Measurements from ENCODE around the gene MED10.

GRCh38 chr5:6395621-6396020 lies 17.3 kb upstream of the MED10 start:
- TF ChIP-seq, protein P1, sequence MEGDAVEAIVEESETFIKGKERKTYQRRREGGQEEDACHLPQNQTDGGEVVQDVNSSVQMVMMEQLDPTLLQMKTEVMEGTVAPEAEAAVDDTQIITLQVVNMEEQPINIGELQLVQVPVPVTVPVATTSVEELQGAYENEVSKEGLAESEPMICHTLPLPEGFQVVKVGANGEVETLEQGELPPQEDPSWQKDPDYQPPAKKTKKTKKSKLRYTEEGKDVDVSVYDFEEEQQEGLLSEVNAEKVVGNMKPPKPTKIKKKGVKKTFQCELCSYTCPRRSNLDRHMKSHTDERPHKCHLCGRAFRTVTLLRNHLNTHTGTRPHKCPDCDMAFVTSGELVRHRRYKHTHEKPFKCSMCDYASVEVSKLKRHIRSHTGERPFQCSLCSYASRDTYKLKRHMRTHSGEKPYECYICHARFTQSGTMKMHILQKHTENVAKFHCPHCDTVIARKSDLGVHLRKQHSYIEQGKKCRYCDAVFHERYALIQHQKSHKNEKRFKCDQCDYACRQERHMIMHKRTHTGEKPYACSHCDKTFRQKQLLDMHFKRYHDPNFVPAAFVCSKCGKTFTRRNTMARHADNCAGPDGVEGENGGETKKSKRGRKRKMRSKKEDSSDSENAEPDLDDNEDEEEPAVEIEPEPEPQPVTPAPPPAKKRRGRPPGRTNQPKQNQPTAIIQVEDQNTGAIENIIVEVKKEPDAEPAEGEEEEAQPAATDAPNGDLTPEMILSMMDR (conservative IDR thresholded peaks at IDR 0.05): no peak
- TF ChIP-seq ZFX (IDR thresholded peaks at IDR 0.05): no peak
